T-helper 22 cell (primary cell): Measurements from ENCODE around the gene EMC8.

Experiments
- DNase-seq: peaks from one replicate; pipeline ENCODE4 v3.0.0-alpha.2; 2020; ENCODE audit warnings: low read depth

The EMC8 gene

DNA sequence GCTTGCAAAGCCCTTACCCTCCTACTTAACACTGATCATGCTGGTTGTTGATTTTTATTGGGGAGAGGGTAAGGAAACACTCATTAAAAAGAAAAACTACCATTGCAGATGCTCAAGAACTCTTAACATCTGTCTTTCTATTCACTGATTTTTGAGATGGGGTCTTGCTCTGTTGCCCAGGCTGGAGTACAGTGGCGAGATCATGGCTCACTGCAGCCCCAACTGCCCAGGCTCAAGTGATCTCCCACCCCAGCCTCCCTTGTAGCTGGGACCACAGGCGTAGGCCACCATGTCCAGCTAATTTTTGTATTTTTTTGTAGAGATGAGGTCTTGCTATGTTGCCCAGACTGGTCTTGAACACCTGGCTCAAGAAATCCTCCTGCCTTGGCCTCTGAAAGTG is 14.5 kb downstream of the EMC8 start:
- DNase-seq: no peak

- no peak for DNase-seq
Observed at GRCh38 chr16:85783441-85783840, 15.9 kb downstream of the EMC8 start.

DNA sequence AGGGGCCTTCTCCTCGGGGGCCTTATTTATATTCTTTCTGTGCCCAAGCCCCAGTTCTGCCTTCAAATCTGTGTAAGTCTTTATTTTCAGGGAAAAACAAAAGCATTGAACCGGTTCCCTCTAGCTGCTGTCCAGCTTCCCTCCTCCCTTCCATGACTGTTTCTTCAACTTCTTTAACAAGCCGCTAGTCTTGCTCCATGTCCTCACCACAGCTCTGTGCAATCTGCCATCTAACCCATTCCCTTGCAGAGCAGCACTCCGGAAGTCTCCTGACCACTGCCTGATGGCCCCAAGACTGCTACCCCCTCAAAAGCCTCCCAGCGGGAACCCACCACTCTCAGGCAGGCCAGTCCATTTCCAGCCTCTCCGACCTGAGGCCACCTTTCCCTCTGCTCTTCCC is 16.9 kb downstream of the EMC8 start:
- no peak for DNase-seq

GRCh38 chr16:85781695-85782370 is 17.5 kb downstream of the EMC8 start:
- DNase-seq: no peak

DNA sequence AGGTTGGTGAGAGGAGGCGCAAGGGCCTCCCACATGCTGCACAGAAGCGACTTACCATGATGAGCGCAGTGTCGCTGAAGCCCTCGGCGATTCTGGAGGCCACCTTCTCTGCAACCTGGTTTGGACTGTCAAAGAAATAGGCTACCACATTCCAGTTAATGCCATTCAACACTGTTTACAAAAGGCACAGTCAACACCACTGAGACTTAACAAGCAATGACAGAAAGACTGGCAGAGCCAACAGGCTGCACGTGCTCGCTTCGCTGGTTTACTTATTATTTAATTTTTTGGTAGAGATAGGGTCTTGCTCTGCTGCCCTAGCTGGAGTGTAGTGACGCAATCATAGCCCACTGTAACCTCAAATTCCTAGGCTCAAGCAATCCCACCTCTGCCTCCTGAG is 18.2 kb downstream of the EMC8 start:
- DNase-seq: no peak

- no peak for DNase-seq
Observed at GRCh38 chr16:85780281-85780680, 19.1 kb downstream of the EMC8 start.

GRCh38 chr16:85778873-85779272 is 20.5 kb downstream of the EMC8 start:
- DNase-seq: no peak

DNA sequence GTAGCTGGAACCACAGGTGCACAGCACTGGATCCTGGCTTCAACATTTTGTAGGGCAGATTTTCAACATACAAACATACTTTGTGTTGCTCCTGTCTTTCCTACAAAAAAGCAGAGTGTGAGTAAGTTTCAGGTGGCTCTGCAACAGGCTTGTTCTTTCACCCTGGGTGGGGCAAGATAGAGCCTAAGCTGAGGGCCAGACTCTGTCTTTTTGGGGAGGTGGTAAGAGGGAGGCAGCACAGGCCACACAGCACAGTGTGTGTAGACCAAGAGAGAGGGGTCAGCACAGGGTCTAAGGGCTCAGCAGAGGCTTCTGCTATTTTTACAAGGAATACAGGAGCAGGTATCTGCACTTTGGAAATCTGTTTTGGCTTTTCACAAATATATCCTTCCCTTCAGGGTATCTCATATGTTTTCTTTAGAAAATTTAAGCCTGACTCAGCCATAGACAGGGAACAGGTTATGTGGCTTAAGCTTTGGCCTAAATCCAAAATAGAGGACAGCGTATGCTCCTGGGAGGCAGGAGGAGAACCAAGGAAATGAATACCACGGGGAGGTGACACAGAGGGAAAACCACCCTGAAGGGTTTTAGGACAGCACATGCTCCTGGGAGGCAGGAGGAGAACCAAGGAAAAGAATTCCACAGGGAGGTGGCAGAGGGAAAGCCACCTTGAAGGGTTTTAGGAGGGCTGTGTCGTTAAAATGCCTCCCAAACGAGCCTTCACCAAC is 21.6 kb downstream of the EMC8 start:
- DNase-seq: no peak

DNA sequence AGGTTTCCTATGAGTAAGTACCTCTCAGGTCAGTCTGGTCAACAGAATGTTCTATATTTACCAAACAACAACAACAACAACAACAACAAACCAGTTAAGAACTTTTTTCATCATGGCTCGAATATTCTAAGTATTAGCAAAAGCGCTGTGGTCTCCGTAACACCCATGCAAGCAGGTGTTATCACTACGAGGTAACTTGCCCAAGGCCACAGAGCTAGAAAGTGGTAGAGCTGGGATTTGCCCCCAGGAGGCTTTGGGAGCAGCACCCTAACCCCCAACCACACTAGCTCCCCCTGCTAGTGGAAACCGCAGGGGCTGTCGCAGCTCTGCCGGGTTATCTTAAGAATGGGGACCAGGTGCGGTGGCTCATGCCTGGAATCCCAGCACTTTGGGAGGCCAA is 24.5 kb downstream of the EMC8 start:
- DNase-seq: no peak

- no peak for DNase-seq
Observed at GRCh38 chr16:85774136-85774535, 25.2 kb downstream of the EMC8 start.

DNA sequence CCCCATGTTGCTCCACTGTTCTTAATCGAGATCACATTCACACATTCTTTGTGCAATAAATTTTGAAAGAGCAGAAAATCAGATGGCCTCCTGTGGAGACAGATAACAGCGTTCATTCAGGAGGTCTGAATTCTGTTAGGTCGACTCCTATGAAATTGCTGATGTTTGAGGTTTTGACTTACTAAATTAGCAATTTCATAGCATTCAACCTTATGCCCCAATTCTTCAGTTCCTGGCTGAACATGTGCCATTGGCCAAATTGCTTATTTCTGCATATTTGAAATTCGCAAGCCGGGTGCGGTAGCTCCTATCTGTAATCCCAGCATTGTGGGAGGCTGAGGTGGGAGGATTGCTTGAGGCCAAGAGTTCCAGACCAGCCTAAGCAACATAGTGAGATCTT is 26.3 kb downstream of the EMC8 start:
- no peak for DNase-seq

DNA sequence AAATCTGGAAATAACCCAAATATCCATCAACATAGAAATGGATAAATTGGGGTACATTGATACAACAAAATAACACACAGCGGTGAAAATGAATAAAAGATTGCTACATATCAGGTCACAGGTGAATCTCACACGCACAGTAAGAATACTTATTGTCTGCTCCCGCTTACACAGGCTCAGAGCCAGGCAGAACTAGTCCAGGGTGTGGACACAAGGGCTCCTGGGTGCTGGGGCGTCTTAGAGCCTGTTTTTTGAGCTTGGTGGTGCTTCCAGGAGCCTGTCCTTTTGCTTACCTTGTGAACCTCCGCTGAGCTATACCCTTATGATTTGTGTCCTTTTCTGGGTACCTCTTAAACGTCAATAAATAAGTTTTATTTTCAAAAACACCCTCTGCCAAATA is 28.6 kb downstream of the EMC8 start:
- DNase-seq: no peak

GRCh38 chr16:85768199-85768598 is 31.1 kb downstream of the EMC8 start:
- no peak for DNase-seq

DNA sequence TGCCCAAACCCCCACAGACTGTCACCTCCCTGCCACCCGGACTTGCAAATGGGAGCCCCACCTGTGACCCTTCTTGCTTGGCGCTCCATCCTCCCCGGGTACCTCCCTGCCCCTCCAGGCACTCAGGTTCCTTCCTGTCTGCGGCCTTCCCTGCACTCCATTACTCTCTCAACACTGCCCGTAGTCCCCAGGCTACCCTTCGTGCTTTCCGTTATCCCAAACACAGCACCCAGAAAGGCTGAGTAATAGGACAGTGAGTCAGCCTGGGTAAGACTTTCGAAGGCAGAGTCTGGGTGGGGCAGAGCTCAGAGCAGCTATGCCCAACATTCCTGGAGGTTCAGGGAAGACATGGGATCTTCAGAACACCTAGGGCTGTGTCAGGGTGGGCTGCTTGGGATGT is 31.8 kb downstream of the EMC8 start:
- DNase-seq: no peak

- no peak for DNase-seq
Observed at GRCh38 chr16:85765767-85766166, 33.6 kb downstream of the EMC8 start.

GRCh38 chr16:85765211-85765610 is 34.1 kb downstream of the EMC8 start:
- DNase-seq: no peak

DNA sequence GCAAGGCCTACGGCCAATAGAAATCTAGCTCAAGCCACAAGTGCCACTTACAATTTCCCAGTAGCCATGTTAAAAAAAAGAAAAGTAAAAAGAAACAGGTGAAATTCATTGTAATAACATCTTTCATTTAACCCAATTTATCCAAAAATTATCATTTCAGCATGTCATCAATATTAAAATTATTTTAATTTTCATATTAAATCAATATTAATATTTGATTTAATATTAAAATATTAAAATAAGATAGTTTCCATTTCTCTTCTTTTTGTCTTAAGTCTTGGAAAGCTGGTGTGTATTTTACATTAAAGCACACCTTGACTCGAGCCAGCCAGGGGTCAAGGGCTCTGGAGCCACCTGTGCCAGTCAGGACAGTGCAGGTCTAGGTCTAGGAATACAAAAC is 35.7 kb downstream of the EMC8 start:
- DNase-seq: no peak

- DNase-seq: no peak
Observed at GRCh38 chr16:85762970-85763369, 36.4 kb downstream of the EMC8 start.

GRCh38 chr16:85761861-85762260 is 37.5 kb downstream of the EMC8 start:
- DNase-seq: no peak

GRCh38 chr16:85759631-85760419 is 39.5 kb downstream of the EMC8 start:
- DNase-seq: no peak

- no peak for DNase-seq
Observed at GRCh38 chr16:85759136-85759535, 40.2 kb downstream of the EMC8 start.

DNA sequence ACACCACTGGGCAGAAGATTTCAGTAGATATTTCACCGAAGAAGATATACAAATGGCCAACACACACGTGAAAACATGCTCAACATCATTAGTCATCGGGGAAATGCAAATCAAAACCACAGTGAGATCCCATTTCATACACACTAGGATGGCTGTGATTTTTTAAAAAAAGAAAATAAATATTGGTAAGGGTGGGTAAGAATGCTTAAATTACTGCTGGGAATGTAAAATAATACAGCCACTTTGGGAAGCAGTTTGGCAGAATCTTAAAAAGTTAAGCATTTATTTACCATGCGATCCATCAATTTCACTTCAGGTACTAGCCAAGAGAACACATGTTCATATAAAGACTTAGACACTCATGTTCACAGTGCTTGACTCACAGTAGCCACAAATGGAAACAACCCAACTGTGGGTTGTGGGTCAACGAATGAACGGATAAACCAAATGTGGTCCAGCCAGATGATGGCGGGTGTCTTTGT is 42.0 kb downstream of the EMC8 start:
- DNase-seq: no peak
